HEK293 (cell line): ENCODE results near the gene TCN1.
"Not testable (repeated sequence)": the region's sequence is repeated elsewhere in the genome, so short reads cannot be mapped to it uniquely, and the experiment has no call there.

Experiments
- CTCF ChIA-PET: fragments of 350-600 bp; formaldehyde crosslinking; extraction: SDS; loops from one replicate; lab custom pipeline; 2021; ENCODE audit warnings: antibody characterized with exemption; lab: Yijun Ruan, JAX
- POLR2A ChIA-PET: fragments of 300-600 bp; formaldehyde crosslinking; extraction: SDS; loops from one replicate; lab custom pipeline; 2020; ENCODE audit warnings: antibody characterized with exemption, inconsistent platforms; lab: Yijun Ruan, JAX
- H3K27ac ChIP-seq: fragments of 200-500 bp; sonication (Bioruptor generic); 2 replicates; pipeline ENCODE4 v1.5.1; 2014; ENCODE audit warnings: low read depth, low read length, control low read depth, inconsistent platforms; ENCODE audit errors: extremely low read depth
- H3K36me3 ChIP-seq, 2 experiments: fragments of 200-500 bp in 1 of 2; sonication (Bioruptor generic) in 1 of 2; 1 replicate in 1 of 2; 2 replicates in 1 of 2; pipeline ENCODE4 v1.5.1; 2014 to 2017; ENCODE audit warnings: inconsistent platforms in 2 of 2, low read length in 2 of 2; ENCODE audit not compliant: control insufficient read depth in 2 of 2, insufficient read depth in 1 of 2
- H3K4me1 ChIP-seq: fragments of 200-500 bp; sonication (Bioruptor generic); 2 replicates; pipeline ENCODE4 v1.5.1; 2014; ENCODE audit warnings: mild to moderate bottlenecking, low read length, inconsistent platforms; ENCODE audit not compliant: control insufficient read depth, insufficient read depth
- H3K4me3 ChIP-seq: 2 replicates; pipeline ENCODE4 v1.5.1; 2011; ENCODE audit warnings: low read depth, mild to moderate bottlenecking, control low read depth, low read length, moderate library complexity
- H3K9me3 ChIP-seq: fragments of 200-500 bp; sonication (Bioruptor generic); 2 replicates; pipeline ENCODE4 v1.5.1; 2014; ENCODE audit warnings: low read depth, low read length, inconsistent platforms; ENCODE audit not compliant: control insufficient read depth, insufficient read depth
- KLF1 ChIP-seq: fragments of 450-650 bp; formaldehyde crosslinking; IDR thresholded peaks from 2 replicates; pipeline ENCODE4 v1.5.1; 2016; ENCODE audit warnings: missing biosample characterization, missing genetic modification characterization
- MEIS1 ChIP-seq: sonication (generic); formaldehyde crosslinking; IDR thresholded peaks from 2 replicates; pipeline ENCODE4 v1.8.1; 2022; ENCODE audit warnings: missing genetic modification reagents, mild to moderate bottlenecking, borderline replicate concordance
- MZF1 ChIP-seq: fragments of 450-650 bp; formaldehyde crosslinking; IDR thresholded peaks from 2 replicates; pipeline ENCODE4 v1.5.1; 2017; ENCODE audit warnings: missing biosample characterization, missing genetic modification characterization, borderline replicate concordance
- OVOL3 ChIP-seq: fragments of 450-650 bp; formaldehyde crosslinking; IDR thresholded peaks from 2 replicates; pipeline ENCODE4 v1.5.1; 2016; ENCODE audit warnings: missing biosample characterization, missing genetic modification characterization
- YY1 ChIP-seq: fragments of 450-650 bp; formaldehyde crosslinking; IDR thresholded peaks from 2 replicates; pipeline ENCODE4 v1.5.1; 2018; ENCODE audit warnings: missing biosample characterization, missing genetic modification characterization
- ZBTB11 ChIP-seq: fragments of 450-650 bp; formaldehyde crosslinking; conservative IDR thresholded peaks from 2 replicates; pipeline ENCODE4 v1.5.1; 2016; ENCODE audit warnings: low read depth, missing biosample characterization, missing genetic modification characterization
- ZBTB20 ChIP-seq: fragments of 450-650 bp; formaldehyde crosslinking; IDR thresholded peaks from 2 replicates; pipeline ENCODE4 v1.5.1; 2016; ENCODE audit warnings: missing biosample characterization, missing genetic modification characterization
- ZNF138 ChIP-seq: fragments of 450-650 bp; formaldehyde crosslinking; IDR thresholded peaks from 2 replicates; pipeline ENCODE4 v1.5.1; 2016; ENCODE audit warnings: missing biosample characterization, missing genetic modification characterization, borderline replicate concordance
- ZNF175 ChIP-seq: fragments of 450-650 bp; formaldehyde crosslinking; IDR thresholded peaks from 2 replicates; pipeline ENCODE4 v1.5.1; 2016; ENCODE audit warnings: missing biosample characterization, missing genetic modification characterization
- ZNF2 ChIP-seq: fragments of 450-650 bp; formaldehyde crosslinking; IDR thresholded peaks from 2 replicates; pipeline ENCODE4 v1.5.1; 2016; ENCODE audit warnings: missing biosample characterization, missing genetic modification characterization
- ZNF350 ChIP-seq: fragments of 450-650 bp; formaldehyde crosslinking; IDR thresholded peaks from 2 replicates; pipeline ENCODE4 v1.5.0; 2017; ENCODE audit warnings: missing biosample characterization, mild to moderate bottlenecking, missing genetic modification characterization
- ZNF366 ChIP-seq: fragments of 450-650 bp; formaldehyde crosslinking; conservative IDR thresholded peaks from 2 replicates; pipeline ENCODE4 v1.5.1; 2016; ENCODE audit warnings: missing biosample characterization, missing genetic modification characterization
- ZNF530 ChIP-seq: fragments of 450-650 bp; formaldehyde crosslinking; IDR thresholded peaks from 2 replicates; pipeline ENCODE4 v1.5.1; 2016; ENCODE audit warnings: low read depth, missing biosample characterization, missing genetic modification characterization
- ZNF548 ChIP-seq: fragments of 450-650 bp; formaldehyde crosslinking; IDR thresholded peaks from 2 replicates; pipeline ENCODE4 v1.5.1; 2016; ENCODE audit warnings: missing biosample characterization, missing genetic modification characterization
- ZNF571 ChIP-seq: fragments of 450-650 bp; formaldehyde crosslinking; IDR thresholded peaks from 2 replicates; pipeline ENCODE4 v1.5.0; 2017; ENCODE audit warnings: missing biosample characterization, missing genetic modification characterization
- ZNF785 ChIP-seq: fragments of 450-650 bp; formaldehyde crosslinking; IDR thresholded peaks from 2 replicates; pipeline ENCODE4 v1.5.1; 2016; ENCODE audit warnings: missing biosample characterization, missing genetic modification characterization
- ZNF791 ChIP-seq: fragments of 450-650 bp; formaldehyde crosslinking; IDR thresholded peaks from 2 replicates; pipeline ENCODE4 v1.5.1; 2016; ENCODE audit warnings: missing biosample characterization, missing genetic modification characterization
- ZNF830 ChIP-seq: fragments of 450-650 bp; IDR thresholded peaks from 2 replicates; pipeline ENCODE4 v1.5.0; 2018; ENCODE audit warnings: missing biosample characterization, missing genetic modification characterization, low read depth, mild to moderate bottlenecking, moderate library complexity
- ZSCAN5A ChIP-seq: fragments of 450-650 bp; formaldehyde crosslinking; IDR thresholded peaks from 2 replicates; pipeline ENCODE4 v1.5.1; 2016; ENCODE audit warnings: missing biosample characterization, missing genetic modification characterization
- TF ChIP-seq, protein P1 (sequence below): fragments of 450-650 bp; formaldehyde crosslinking; IDR thresholded peaks from 2 replicates; pipeline ENCODE4 v1.5.1; 2016; ENCODE audit warnings: missing biosample characterization, missing genetic modification characterization
- TF ChIP-seq, protein P2 (sequence below): fragments of 450-650 bp; formaldehyde crosslinking; IDR thresholded peaks from 2 replicates; pipeline ENCODE4 v1.5.1; 2016; ENCODE audit warnings: missing biosample characterization, missing genetic modification characterization

TCN1 gene

DNA sequence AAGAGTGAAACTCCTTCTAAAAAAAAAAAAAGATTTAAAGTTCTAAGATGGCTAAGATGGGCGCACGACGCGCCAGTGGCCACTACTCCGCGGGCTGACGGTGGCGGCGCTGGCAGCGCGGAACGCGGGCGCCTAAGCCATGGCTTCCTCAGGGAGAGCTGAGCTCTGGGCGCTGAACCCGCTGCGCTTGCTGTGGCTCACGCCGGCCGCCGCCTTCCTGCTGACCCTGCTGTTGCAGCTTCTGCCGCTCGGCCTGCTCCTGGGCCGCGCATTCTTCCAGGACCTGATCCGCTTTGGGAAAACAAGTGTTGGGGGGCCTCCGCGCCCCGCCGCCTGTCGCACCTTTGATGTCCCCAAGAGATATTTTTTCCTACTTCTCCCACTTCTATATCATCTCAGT is 31.8 kb upstream of the TCN1 start:
- no peaks in the 10 kb centered on the region for H3K36me3 ChIP-seq
- no peak overlapping the region for H3K27ac ChIP-seq

GRCh38 chr11:59894616-59895015 is 28.3 kb upstream of the TCN1 start:
- Histone ChIP-seq H3K9me3 (no peaks in the 10 kb centered on the region), H3K27ac (no peak overlapping the region), H3K36me3 (no peaks in the 10 kb centered on the region), H3K4me1 (no peaks in the 10 kb centered on the region), H3K4me3 (no peak overlapping the region)
- TF ChIP-seq ZNF366 (tag by site-specific recombination) = no peak
- ChIA-PET CTCF (no interaction called here), POLR2A (no interaction called here)

More for the DNA sequence above, 31.8 kb upstream of the TCN1 start:
- CTCF ChIA-PET = interaction anchor here (0.7 kb wide), 1 partner anchor 22 kb away, joined by 3 read pairs; no protein-coding TSS in a partner anchor
- Histone ChIP-seq H3K4me3 (no peak overlapping the region), H3K9me3 (no peaks in the 10 kb centered on the region), H3K4me1 (no peaks in the 10 kb centered on the region)
- no peak for TF ChIP-seq YY1 (tag by site-specific recombination)
- no peak for TF ChIP-seq ZNF830 (tag by site-specific recombination)
- TF ChIP-seq ZNF548 (tag by site-specific recombination) = no peak
- TF ChIP-seq ZBTB20 (tag by site-specific recombination) = no peak
- POLR2A ChIA-PET = no interaction called here

DNA sequence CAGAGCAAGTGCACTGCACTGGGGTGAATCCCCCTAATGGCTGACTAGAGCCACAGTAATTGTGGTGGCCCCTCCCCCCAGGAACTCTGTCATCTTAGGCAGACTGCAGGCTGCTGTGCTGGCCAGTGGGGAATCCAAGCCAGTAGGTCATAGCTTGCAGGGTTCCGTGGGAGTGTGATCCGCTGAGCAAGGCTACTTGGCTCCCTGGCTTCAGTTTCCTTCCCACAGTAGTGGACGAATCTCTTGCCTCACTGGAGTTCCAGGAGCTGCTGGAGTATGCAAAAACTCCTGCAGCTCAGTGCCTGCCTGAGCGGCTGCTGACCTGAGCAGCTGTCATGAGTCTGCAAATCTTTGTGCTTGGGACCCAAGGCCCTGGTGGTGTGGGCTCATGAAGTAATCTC is 25.5 kb upstream of the TCN1 start:
- Histone ChIP-seq H3K36me3 (no peaks in the 10 kb centered on the region), H3K9me3 (no peaks in the 10 kb centered on the region), H3K27ac (no peak overlapping the region), H3K4me3 (no peak overlapping the region), H3K4me1 (no peaks in the 10 kb centered on the region)
- ChIA-PET POLR2A (no interaction called here), CTCF (interaction anchor here (0.6 kb wide), 1 partner anchor 374 kb away, joined by 3 read pairs; no protein-coding TSS in a partner anchor)
- no peak for TF ChIP-seq ZNF791 (tag by site-specific recombination)
- TF ChIP-seq, protein P1, sequence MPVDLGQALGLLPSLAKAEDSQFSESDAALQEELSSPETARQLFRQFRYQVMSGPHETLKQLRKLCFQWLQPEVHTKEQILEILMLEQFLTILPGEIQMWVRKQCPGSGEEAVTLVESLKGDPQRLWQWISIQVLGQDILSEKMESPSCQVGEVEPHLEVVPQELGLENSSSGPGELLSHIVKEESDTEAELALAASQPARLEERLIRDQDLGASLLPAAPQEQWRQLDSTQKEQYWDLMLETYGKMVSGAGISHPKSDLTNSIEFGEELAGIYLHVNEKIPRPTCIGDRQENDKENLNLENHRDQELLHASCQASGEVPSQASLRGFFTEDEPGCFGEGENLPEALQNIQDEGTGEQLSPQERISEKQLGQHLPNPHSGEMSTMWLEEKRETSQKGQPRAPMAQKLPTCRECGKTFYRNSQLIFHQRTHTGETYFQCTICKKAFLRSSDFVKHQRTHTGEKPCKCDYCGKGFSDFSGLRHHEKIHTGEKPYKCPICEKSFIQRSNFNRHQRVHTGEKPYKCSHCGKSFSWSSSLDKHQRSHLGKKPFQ (tag by site-specific recombination) = no peak
- no peak for TF ChIP-seq ZNF2 (tag by site-specific recombination)
- no peak for TF ChIP-seq MEIS1 (CRISPR knock-in tag)
- TF ChIP-seq OVOL3 (tag by site-specific recombination) = no peak
- no peak for TF ChIP-seq ZSCAN5A (tag by site-specific recombination)
- TF ChIP-seq KLF1 (tag by site-specific recombination) = no peak
- no peak for TF ChIP-seq ZNF350 (tag by site-specific recombination)
- no peak for TF ChIP-seq ZNF175 (tag by site-specific recombination)
- no peak for TF ChIP-seq ZBTB11
- TF ChIP-seq, protein P2, sequence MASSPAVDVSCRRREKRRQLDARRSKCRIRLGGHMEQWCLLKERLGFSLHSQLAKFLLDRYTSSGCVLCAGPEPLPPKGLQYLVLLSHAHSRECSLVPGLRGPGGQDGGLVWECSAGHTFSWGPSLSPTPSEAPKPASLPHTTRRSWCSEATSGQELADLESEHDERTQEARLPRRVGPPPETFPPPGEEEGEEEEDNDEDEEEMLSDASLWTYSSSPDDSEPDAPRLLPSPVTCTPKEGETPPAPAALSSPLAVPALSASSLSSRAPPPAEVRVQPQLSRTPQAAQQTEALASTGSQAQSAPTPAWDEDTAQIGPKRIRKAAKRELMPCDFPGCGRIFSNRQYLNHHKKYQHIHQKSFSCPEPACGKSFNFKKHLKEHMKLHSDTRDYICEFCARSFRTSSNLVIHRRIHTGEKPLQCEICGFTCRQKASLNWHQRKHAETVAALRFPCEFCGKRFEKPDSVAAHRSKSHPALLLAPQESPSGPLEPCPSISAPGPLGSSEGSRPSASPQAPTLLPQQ = no peak
- no peak for TF ChIP-seq ZNF571 (tag by site-specific recombination)
- TF ChIP-seq ZNF530 = no peak
- no peak for TF ChIP-seq MZF1 (tag by site-specific recombination)
- TF ChIP-seq ZNF138 (tag by site-specific recombination) = no peak
- no peak for TF ChIP-seq ZNF785 (tag by site-specific recombination)

DNA sequence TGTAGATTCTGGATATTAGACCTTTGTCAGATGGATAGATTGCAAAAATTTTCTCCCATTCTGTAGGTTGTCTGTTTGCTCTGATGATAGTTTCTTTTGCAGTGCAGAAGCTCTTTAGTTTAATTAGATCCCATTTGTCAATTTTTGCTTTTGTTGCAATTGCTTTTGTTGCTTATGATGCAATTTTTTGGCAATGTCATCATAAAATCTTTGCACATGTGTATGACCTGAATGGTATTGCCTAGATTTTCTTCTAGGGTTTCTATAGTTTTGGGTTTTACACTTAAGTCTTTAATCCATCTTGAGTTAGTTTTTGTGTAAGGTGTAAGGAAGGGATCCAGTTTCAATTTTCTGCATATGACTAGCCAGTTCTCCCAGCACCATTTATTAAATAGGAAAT is 20.9 kb upstream of the TCN1 start:
- H3K27ac ChIP-seq, POLR2A ChIA-PET, H3K36me3 ChIP-seq, H3K9me3 ChIP-seq, H3K4me1 ChIP-seq, H3K4me3 ChIP-seq: not testable (repeated sequence)
- CTCF ChIA-PET = interaction anchor here (1.9 kb wide), 1 partner anchor 32 kb away, joined by 3 read pairs; no protein-coding TSS in a partner anchor
